Measurements from ENCODE around the gene HS3ST1.
"Not testable (repeated sequence)": the region's sequence is repeated elsewhere in the genome, so short reads cannot be mapped to it uniquely, and the experiment has no call there.

HS3ST1 gene

GRCh38 chr4:11402192-11402591 lies 26.5 kb downstream of the HS3ST1 start:
- CTCF ChIA-PET: no interaction called here
- H3K4me3 ChIP-seq (ENCODE audit: low read depth, low read length): no peak overlapping the region
- no peak for DNase-seq (ENCODE audit: low read depth, low spot score)
- TF ChIP-seq CTCF (IDR thresholded peaks at IDR 0.05; ENCODE audit: insufficient read depth, low read length, missing control alignments): no peak
- POLR2A ChIA-PET: no interaction called here

DNA sequence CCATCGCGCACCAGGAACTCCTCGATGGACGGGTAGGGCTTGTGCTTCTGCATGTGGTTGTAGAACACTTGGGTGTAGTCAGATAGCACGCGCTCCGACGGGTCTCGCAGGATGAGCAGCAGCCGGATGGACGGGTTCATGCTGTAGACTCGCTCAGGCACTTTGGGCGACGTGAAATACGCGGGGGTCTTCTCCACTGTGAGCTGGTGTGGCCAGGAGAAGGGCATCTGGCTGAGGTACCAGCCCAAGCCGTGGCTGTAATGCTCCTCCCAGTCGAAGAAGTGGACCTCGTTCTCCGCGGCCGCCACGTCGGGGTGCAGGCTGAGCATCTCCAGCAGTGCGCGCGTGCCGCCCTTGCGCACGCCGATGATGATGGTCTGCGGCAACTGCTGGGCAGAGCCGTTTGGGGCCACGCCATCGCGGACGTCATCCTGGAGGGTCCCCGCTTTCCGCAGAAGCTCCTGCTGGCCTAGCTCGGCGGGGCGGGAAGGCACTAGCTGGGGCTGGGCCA lies 29.2 kb downstream of the HS3ST1 start:
- no peak for DNase-seq (ENCODE audit: low read depth, low spot score)
- H3K4me3 ChIP-seq (ENCODE audit: low read depth, low read length): no peak overlapping the region
- POLR2A ChIA-PET: no interaction called here
- no peak for TF ChIP-seq CTCF (IDR thresholded peaks at IDR 0.05; ENCODE audit: insufficient read depth, low read length, missing control alignments)
- CTCF ChIA-PET: no interaction called here

DNA sequence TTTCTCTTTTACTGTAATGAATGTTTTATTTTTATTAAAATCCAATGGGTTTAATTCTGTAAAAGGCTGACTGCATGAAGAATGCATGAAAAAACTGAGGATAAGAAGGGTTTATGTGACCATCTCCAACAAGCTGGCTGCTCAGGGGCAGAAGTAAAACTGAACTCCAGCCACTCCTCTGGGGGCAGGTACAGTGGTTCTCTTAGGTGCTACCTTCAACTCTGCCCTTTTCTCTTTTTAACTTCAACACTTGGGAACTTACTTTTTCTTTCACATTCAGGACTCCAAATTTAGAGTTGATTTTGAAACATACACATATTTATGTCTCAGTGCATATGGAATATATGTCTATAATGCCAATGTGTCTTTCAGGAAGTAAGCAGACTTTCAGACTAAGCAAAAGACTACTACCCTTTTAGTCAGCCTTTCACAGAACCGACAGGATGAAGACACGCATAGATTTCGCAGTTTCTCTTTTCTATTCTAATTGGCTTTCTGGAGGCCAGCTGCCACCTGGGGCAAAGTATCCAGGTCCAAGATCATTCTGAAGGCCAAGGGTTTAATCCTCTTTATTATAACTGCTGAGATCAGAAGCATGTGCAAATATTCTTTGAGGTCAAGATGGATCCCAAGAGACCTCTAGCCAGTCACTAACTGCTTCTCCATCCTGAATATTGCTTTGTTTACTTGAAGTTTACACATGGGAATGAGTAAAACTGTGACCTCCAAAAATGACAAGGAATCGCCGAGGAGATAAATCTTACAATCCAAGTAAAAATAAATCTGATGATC lies 30.7 kb downstream of the HS3ST1 start:
- no peak for TF ChIP-seq CTCF (IDR thresholded peaks at IDR 0.05; ENCODE audit: insufficient read depth, low read length, missing control alignments)
- ChIA-PET POLR2A (no interaction called here), CTCF (no interaction called here)
- DNase-seq (ENCODE audit: low read depth, low spot score): no peak
- H3K4me3 ChIP-seq (ENCODE audit: low read depth, low read length): no peak overlapping the region

DNA sequence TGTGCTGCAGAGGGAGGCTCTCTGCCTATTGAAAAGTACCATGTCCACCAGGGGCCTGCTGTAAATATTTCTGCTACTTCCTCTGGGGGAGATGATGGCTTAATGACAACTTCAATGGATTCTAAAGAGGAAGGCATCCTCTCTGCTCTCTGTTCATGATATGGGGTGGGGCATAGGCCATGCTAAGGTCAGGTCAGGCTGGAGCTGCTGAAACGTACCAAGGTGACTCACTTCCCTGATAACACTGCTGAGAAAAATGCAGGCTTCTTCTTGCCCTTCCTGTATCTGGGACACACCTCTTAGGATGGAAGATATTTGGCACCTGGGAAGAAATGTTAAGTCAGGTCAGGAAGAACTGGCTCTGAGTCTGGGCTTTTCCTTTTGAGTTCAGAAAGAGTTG lies 31.5 kb downstream of the HS3ST1 start:
- no peak overlapping the region for H3K4me3 ChIP-seq (ENCODE audit: low read depth, low read length)
- ChIA-PET POLR2A (no interaction called here), CTCF (no interaction called here)
- DNase-seq (ENCODE audit: low read depth, low spot score): no peak
- TF ChIP-seq CTCF (IDR thresholded peaks at IDR 0.05; ENCODE audit: insufficient read depth, low read length, missing control alignments): no peak

- ChIA-PET CTCF (no interaction called here), POLR2A (no interaction called here)
- no peak for DNase-seq (ENCODE audit: low read depth, low spot score)
- no peak for TF ChIP-seq CTCF (IDR thresholded peaks at IDR 0.05; ENCODE audit: insufficient read depth, low read length, missing control alignments)
- no peak overlapping the region for H3K4me3 ChIP-seq (ENCODE audit: low read depth, low read length)
Observed at GRCh38 chr4:11393551-11393950, 35.1 kb downstream of the HS3ST1 start.

DNA sequence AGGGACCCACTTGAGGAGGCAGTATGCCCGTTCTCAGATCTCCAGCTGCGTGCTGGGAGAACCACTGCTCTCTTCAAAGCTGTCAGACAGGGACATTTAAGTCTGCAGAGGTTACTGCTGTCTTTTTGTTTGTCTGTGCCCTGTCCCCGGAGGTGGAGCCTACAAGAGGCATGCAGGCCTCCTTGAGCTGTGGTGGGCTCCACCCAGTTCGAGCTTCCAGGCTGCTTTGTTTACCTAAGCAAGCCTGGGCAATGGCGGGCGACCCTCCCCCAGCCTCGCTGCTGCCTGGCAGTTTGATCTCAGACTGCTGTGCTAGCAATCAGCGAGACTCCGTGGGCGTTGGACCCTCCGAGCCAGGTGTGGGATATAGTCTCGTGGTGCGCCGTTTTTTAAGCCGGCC lies 44.6 kb downstream of the HS3ST1 start:
- H3K4me3 ChIP-seq (ENCODE audit: low read depth, low read length); CTCF ChIA-PET; DNase-seq (ENCODE audit: low read depth, low spot score); POLR2A ChIA-PET: not testable (repeated sequence)

DNA sequence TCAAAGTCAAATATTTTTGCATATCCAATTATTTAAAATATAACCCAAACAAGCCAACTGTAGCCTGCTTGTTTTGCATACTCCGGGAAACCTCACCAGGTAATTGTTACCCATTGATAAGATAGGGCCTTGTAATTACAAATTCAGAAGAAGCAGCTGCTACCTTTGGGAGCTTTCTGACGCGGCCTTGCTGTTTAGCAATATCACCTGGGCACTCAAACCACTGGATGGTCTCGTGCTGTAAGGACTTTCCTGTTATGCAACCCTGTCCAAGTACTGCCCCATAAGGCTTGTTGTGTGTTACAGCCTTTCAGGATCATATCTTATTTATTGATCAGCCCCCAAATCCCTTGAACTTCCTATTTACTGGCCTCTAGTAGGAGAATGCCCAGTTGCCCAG lies 52.1 kb downstream of the HS3ST1 start:
- TF ChIP-seq CTCF (IDR thresholded peaks at IDR 0.05; ENCODE audit: insufficient read depth, low read length, missing control alignments): no peak
- H3K4me3 ChIP-seq (ENCODE audit: low read depth, low read length): no peak overlapping the region
- no peak for DNase-seq (ENCODE audit: low read depth, low spot score)
- ChIA-PET POLR2A (no interaction called here), CTCF (no interaction called here)
